NCI-H128 (cell line): Measurements from ENCODE around the gene MED15.

Experiments
- DNase-seq: peaks from one replicate; lab custom pipeline; 2025; ENCODE audit not compliant: unreplicated experiment; lab: John Stamatoyannopoulos, UW

MED15 gene

DNA sequence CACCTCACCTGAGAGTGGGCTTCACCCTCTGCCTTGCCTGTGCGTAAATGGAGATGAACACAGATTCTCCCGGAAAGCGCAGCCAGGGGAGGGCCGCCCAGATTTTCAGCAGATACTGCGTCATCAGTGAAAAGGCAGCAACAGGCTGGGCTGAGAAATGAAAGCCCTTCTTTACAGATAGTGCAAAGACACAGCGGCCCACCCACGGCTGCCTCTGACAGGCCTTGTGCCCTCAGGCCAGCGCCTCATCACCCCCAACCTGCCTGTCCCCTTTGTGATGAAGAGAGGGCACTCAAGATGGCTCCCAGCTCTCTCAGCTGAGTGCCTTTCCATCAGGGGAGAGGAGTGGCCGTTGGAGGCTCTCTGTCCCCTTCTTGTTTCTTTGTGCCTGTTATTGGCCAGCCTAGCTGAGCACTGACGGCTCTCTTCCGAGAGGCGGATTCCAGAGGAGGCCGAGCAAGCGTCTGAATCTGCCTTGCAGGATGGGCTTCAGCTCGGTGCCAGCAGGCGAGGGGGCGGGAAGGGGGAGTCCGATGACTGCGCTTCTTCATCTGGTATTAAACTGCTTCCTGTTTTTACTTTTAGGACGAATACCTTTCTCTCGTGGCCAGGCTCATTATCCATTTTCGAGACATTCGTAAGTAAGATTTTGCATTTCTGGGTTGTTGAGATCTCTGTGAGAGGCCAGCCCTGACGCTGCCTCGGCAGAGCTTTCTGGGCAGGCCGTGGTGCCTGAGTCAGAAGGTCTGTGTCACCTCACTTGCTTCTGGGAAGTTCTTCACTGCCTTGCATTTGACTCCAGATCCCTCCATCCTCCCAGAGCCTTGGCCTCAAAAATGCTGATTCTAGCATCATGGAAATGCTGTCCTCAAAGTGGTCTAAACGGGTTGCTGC lies 43.7 kb downstream of the MED15 start:
- no peak for DNase-seq

DNA sequence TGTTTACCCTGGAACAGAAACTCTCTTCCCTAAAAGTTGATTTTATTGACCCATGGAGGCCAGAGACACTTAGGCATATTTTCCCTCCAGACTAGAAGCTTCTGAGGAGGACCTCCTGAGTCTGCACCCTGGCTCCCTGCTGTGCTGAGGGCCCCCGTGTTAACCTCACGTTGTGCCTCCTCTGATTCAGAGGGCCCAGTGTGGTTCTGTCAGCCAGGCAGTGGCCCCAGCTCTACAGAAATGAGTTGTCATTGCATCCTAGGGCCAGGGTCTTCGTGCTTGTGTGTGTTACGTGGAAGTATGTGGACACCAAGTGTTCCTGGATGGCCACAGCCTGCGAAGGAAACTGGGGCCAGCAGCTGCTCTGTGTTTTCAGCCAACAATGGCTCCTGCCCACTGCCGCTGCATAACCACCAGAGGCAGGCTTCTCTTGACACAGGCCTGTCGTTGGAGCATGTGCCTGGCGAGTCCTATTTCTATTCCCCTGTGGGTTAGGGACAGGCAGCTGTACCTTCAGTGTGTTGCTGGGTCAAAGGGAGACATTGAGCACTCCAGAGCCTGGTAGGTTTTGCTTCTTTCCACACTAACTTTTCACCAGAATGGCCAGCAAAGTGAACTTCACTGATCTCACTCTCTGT lies 44.5 kb downstream of the MED15 start:
- no peak for DNase-seq

- DNase-seq, result no peak
These were observed 45.3 kb downstream of the MED15 start for GRCh38 chr22:20552443-20553401.

- DNase-seq, result no peak
These were observed 46.7 kb downstream of the MED15 start for GRCh38 chr22:20553947-20554741.

GRCh38 chr22:20554824-20555223 lies 47.4 kb downstream of the MED15 start:
- DNase-seq, result no peak

GRCh38 chr22:20558534-20558933 lies 51.1 kb downstream of the MED15 start:
- DNase-seq, result no peak

GRCh38 chr22:20559174-20559760 lies 51.9 kb downstream of the MED15 start:
- no peak for DNase-seq

DNA sequence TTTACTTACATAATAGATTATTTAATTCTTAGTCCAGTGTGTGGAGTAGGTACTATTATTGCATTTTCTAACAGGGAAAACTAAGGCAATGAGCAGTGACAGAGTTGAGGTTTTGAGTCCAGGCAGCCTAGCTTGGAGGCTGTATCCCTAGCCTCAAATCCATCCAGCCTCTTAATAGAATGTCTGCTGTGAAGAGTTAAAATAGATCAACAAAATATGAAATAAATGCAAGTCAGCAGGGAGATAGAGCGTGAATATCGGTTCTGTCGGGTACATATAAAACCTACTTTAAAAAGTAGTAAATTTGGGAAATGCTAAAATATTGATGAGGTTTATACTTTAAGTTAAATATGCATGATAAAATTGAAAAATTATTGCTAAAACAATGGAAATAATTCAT lies 53.3 kb downstream of the MED15 start:
- no peak for DNase-seq

DNA sequence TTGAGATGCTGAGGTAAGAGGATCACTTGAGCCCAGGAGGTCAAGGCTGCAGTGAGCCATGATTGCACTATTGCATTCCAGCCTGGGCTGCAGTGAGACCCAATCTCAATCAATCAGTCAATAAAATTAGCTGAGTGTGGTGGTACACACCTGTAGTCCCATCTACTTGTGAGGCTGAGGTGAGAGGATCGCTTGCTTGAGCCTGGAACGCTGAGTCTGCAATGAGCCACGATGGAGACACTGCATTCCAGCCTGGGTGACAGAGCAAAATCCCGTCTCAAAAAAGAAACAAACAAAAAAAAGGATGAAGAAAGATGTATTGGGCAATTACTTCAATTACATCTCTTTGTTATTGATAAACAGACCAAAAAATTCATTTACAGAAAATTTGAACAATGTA lies 54.5 kb downstream of the MED15 start:
- DNase-seq, result no peak

DNA sequence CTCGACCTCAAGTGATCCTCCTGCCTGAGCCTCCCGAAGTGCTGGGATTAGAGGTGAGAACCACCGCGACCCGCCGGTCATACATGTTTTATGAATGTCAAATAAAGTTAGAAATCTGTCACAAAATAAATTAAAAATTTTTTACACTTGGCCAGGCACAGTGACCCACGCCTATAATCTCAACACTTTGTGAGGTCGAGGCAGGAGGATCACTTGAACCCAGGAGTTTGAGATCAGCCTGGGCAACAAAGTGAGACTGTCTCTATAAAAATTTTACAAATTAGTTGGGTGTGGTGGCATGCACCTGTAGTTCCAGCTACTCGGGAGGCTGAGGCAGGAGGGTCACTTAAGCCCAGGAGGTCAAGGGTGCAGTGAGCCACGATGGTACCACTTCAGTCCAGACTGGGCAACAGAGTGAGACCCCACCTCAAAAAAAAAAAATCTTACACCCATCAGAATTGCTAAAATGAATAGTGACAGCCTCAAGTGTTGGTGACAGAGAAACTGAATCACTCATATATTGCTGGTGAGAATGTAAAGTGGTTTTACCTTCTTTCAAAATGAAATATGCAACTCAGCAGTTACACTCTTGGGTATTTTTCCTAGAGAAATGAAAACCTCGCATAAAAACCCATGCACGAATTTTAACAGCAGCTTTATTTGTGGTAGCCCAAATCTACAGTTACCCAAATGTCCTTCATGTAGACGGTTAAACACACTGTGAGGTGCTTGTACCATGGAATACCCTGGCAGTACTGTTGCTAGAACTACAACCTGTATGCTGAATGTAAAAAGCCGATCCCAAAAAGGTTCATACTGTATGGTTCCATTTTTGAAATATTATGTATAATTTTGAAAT lies 55.4 kb downstream of the MED15 start:
- DNase-seq, result no peak

DNA sequence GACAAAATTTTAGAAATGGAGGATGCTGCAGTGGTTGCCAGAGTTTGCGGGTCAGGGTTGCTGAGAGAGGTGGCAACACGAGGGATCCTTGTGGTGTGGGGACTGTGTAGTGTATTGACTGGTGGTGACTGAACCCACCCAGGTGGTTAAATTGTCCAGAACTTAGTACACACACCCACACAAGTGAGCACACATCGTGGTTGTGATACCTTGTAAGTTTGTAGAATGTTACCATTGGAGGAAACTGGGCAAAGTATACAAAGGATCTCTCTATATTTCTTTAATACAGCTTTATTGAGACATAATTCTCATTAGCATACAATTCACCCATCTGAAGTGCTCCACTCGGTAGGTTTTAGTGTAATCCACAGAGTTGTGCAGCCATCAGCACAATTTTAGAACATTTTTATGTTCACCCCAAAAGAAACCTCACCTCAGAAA lies 56.1 kb downstream of the MED15 start:
- DNase-seq, result no peak

GRCh38 chr22:20563941-20564371 lies 56.5 kb downstream of the MED15 start:
- no peak for DNase-seq

- no peak for DNase-seq
These were observed 57.8 kb downstream of the MED15 start for GRCh38 chr22:20565079-20565734.

DNA sequence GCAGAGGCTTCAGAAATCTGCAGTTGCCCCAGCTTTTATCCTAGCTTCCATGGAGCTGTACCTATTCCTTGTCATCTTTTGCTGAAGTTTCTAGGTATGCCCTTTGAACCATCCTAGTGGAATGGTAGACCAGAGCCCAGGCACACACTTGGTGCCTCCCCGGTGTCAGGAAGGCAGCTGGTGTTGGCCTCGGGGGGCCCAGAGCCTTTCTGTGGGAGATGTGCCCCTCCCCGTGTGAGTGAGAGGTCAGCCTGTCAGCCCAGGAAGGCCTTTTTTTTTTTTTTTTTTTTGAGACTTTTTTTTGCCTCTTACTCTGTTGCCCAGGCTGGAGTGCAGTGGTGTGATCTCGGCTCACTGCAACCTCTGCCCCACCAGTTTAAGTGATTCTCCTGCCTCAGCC lies 58.4 kb downstream of the MED15 start:
- no peak for DNase-seq

GRCh38 chr22:20566420-20567260 lies 59.2 kb downstream of the MED15 start:
- no peak for DNase-seq

- no peak for DNase-seq
These were observed 60.0 kb downstream of the MED15 start for GRCh38 chr22:20567371-20567847.

DNA sequence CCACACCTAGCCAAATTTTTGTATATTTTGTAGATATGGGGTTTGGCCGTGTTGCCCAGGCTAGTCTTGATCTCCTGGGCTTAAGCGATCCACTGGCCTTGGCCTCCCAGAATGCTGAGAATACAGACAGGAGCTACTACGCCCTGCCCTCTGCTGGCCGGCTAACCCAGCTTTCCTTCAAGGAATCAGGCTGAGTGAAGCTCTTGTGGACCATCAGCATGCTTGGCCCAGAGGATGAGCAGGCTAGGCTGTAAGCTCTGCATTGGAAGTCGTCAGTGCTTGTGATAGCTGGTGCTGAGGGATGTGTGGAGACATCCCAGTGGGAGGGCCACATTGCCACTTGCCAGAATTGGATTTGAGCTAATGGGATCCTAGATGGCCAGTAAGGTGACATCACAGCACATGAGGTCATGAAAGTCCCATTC lies 60.6 kb downstream of the MED15 start:
- DNase-seq, result no peak
